Calu3 (cell line): ENCODE measurements around the gene EARS2. TPM values are rescaled to one million over a fixed set of nuclear protein-coding genes. Genes with fewer than 3 reads are reported as not detected.

Experiments
- Bru-seq: library from RNA; stranded (reverse); fragments of 400-500 nt; gene quantifications from one replicate; lab custom pipeline; 2021; lab: Mats Ljungman, UMichigan
- BruChase-seq, 2 experiments: library from RNA; stranded (reverse); fragments of 400-500 nt; gene quantifications; one replicate each; lab custom pipeline; 2021; lab: Mats Ljungman, UMichigan
- BruUV-seq: library from RNA; stranded (reverse); fragments of 400-500 nt; replicated peaks from 2 replicates; lab custom pipeline; 2021; lab: Mats Ljungman, UMichigan
- CTCF ChIA-PET: fragments of 300-600 bp; sonication (Branson Sonifier 250); formaldehyde crosslinking; loops from one replicate; lab custom pipeline; 2022; ENCODE audit warnings: antibody characterized with exemption; lab: Charles Lee
- DNase-seq: peaks from one replicate; pipeline ENCODE4 v3.0.0; 2022
- H3K27ac Mint-ChIP-seq: one replicate; pipeline ENCODE4 v1.8.0; 2022; ENCODE audit warnings: mixed read lengths; ENCODE audit not compliant: unreplicated experiment
- H3K27me3 Mint-ChIP-seq: one replicate; pipeline ENCODE4 v1.8.0; 2022; ENCODE audit warnings: mixed read lengths; ENCODE audit not compliant: unreplicated experiment
- H3K36me3 Mint-ChIP-seq: one replicate; pipeline ENCODE4 v1.8.0; 2022; ENCODE audit warnings: mild to moderate bottlenecking, moderate library complexity, mixed read lengths; ENCODE audit not compliant: insufficient read depth, unreplicated experiment
- H3K4me1 Mint-ChIP-seq: one replicate; pipeline ENCODE4 v1.8.0; 2022; ENCODE audit warnings: mild to moderate bottlenecking, low read depth, mixed read lengths; ENCODE audit not compliant: unreplicated experiment
- H3K4me3 Mint-ChIP-seq: one replicate; pipeline ENCODE4 v1.8.0; 2022; ENCODE audit warnings: mild to moderate bottlenecking, low read depth, moderate library complexity, mixed read lengths; ENCODE audit not compliant: unreplicated experiment
- H3K9me3 Mint-ChIP-seq: one replicate; pipeline ENCODE4 v1.8.0; 2022; ENCODE audit warnings: low read depth, mixed read lengths; ENCODE audit not compliant: unreplicated experiment
- CTCF ChIP-seq: fragments of 200-600 bp; IDR thresholded peaks from one replicate; pipeline ENCODE4 v1.8.0; 2022; ENCODE audit warnings: antibody characterized with exemption; ENCODE audit not compliant: unreplicated experiment
- intact Hi-C: fragments of 100-400 bp; cut with micrococcal nuclease; formaldehyde crosslinking; loops from one replicate; pipeline ENCODE4 v1.10.0; 2022; ENCODE audit not compliant: unreplicated experiment
- long read RNA-seq: library from polyadenylated mRNA; stranded (forward); transcript quantifications from one replicate; pipeline ENCODE4 v2.0.0, GENCODE V29; 2022
- total RNA-seq: library from RNA; stranded (reverse); gene quantifications from 2 replicates; pipeline ENCODE4 v1.2.3, GENCODE V29; 2022

EARS2 gene
- total RNA-seq: 45.9 and 46.9 TPM in 2 replicates
- Bru-seq, nascent RNA: percentile 78 among the genes with signal in this experiment
- percentile 83 among the genes with signal in this experiment for BruChase-seq, experiment 1, labeled RNA remaining after a 6-hour chase
- BruChase-seq, experiment 2, labeled RNA remaining after a 2-hour chase: percentile 79 among the genes with signal in this experiment
- long read RNA-seq, transcript EARS2-201 (9 exons, 3,961 nt): major isoform, 21 of 41 reads
- long read RNA-seq, transcript EARS2-212 (1 exons, 599 nt): minor isoform, 7 of 41 reads
- long read RNA-seq, partial matches to known transcripts: 2 of 41 reads
- long read RNA-seq, other reads (novel, unspliced or antisense): 10 of 41 reads

- BruUV-seq: TSS peak; percentile 59
- Mint-ChIP-seq H3K4me1 (peaks cover 8% of the 10 kb centered on the region), H3K9me3 (no peaks in the 10 kb centered on the region), H3K36me3 (peaks cover 63% of the 10 kb centered on the region), H3K4me3 (peak within 1 kb of the TSS; percentile 96), H3K27me3 (no peaks in the 10 kb centered on the region), H3K27ac (peak within 1 kb of the TSS; percentile 96)
- TF ChIP-seq CTCF: peak; percentile 91
- intact Hi-C loops: loop anchor here (5.0 kb wide), 1 partner anchor 480 kb away; no protein-coding TSS in a partner anchor
- CTCF ChIA-PET: interaction anchor here (0.6 to 1.8 kb wide), 4 partner anchors 18 to 84 kb away, joined by 3 read pairs; partner anchors contain the start of gene PALB2
- peak; percentile 100 for DNase-seq
These were observed at the start of gene EARS2, which contains the start of gene UBFD1 for GRCh38 chr16:23556881-23557778. Gene EARS2, minus strand, starts transcription at chr16:23557350. Its CDS starts 7 bp downstream, at chr16:23557343. Gene UBFD1, plus strand, starts transcription at chr16:23557727. Its CDS starts 16 bp downstream, at chr16:23557743.

- no peak overlapping the region for H3K27ac Mint-ChIP-seq
- no peak for TF ChIP-seq CTCF
- peaks cover 56% of the 10 kb centered on the region for H3K36me3 Mint-ChIP-seq
- BruUV-seq: no TSS peak
- peaks cover 1% of the 10 kb centered on the region for H3K4me1 Mint-ChIP-seq
- no peak overlapping the region for H3K4me3 Mint-ChIP-seq
- intact Hi-C loops: no loop called here
- peak; percentile 15 for DNase-seq
- CTCF ChIA-PET: no interaction called here
- H3K9me3 Mint-ChIP-seq: no peaks in the 10 kb centered on the region
- H3K27me3 Mint-ChIP-seq: no peaks in the 10 kb centered on the region
These were observed 40.0 kb upstream of the EARS2 start for GRCh38 chr16:23597003-23597756.

- no peaks in the 10 kb centered on the region for H3K27me3 Mint-ChIP-seq
- peak within 1 kb of the TSS; percentile 58 for H3K27ac Mint-ChIP-seq
- H3K36me3 Mint-ChIP-seq: peaks cover 61% of the 10 kb centered on the region
- intact Hi-C loops: no loop called here
- DNase-seq: peak; percentile 97
- H3K4me3 Mint-ChIP-seq: peak within 1 kb of the TSS; percentile 81
- no TSS peak for BruUV-seq
- no peaks in the 10 kb centered on the region for H3K9me3 Mint-ChIP-seq
- CTCF ChIA-PET: interaction anchor here (0.6 kb wide), 1 partner anchor 105 kb away, joined by 5 read pairs; no protein-coding TSS in a partner anchor
- H3K4me1 Mint-ChIP-seq: peaks cover 9% of the 10 kb centered on the region
- TF ChIP-seq CTCF: peak; percentile 98
These were observed 39.0 kb upstream of the EARS2 start, which contains the start of gene NDUFAB1 for GRCh38 chr16:23595951-23596720. Gene NDUFAB1, minus strand, starts transcription at chr16:23596316. Its CDS starts 26 bp downstream, at chr16:23596290.
